HG02623 (cell line): ENCODE data around the gene CNTNAP2.

Experiments used
- ATAC-seq: cut with Tn5 transposase; IDR thresholded peaks from one replicate; pipeline ENCODE4 v1.9.1; 2021; ENCODE audit warnings: moderate library complexity; ENCODE audit not compliant: unreplicated experiment

Gene CNTNAP2

GRCh38 chr7:146116521-146117222, at the start of gene CNTNAP2:
CNTNAP2 (plus strand) TSS chr7:146116801; CDS start chr7:146116877, 76 bp downstream.
- no peak for ATAC-seq

GRCh38 chr7:146067880-146068279, 48.7 kb upstream of the CNTNAP2 start:
- no peak for ATAC-seq

GRCh38 chr7:146074195-146074765, 42.3 kb upstream of the CNTNAP2 start:
- no peak for ATAC-seq

GRCh38 chr7:146076344-146076743, 40.3 kb upstream of the CNTNAP2 start:
- no peak for ATAC-seq

- no peak for ATAC-seq
Measured at GRCh38 chr7:146084086-146084485, 32.5 kb upstream of the CNTNAP2 start.

GRCh38 chr7:146090023-146090645, 26.5 kb upstream of the CNTNAP2 start:
- peak; percentile 92 for ATAC-seq

- no peak for ATAC-seq
Measured at GRCh38 chr7:146094356-146094755, 22.2 kb upstream of the CNTNAP2 start.

DNA sequence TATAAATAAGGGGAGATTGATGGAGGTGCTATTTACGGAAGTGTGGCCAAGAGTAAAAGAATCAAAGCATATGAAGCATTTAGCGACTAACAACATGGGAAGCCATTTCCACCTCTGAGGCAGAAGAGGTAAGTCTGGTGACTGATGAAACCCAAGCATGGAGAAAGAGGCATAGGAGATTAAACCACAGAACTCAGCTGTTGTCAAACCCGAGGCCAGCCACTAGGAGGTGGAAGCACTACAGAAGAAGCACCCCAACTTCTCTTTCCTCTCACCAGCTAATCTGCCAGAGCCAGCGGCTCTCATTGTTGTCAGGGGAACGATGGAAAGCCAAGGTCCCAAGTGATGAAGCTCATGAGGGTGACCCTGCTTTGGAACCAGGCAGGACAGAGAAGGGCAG, 19.6 kb upstream of the CNTNAP2 start:
- no peak for ATAC-seq

DNA sequence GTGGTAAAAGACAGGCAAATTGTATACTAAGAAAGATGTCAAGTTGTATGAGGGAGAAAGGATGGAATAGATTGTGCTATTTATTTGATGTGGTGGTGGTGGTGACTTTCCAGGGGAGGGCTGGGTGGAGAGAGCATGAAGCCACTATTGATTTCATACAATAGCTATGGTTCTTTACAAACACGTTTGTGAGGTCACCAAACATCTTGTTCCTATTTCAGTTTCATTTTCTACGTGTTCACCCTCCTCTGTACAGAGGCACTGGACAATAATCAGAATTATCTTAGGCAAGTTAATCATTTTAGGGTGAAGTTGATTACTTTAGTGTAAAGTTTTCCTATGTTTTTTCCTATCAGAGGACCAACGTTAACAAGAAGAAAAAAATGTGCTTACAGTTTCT, 10.3 kb upstream of the CNTNAP2 start:
- no peak for ATAC-seq

- no peak for ATAC-seq
Measured at GRCh38 chr7:146112755-146113154, 3.8 kb upstream of the CNTNAP2 start.

- no peak for ATAC-seq
Measured at GRCh38 chr7:146115548-146115850, 1.1 kb upstream of the CNTNAP2 start.

DNA sequence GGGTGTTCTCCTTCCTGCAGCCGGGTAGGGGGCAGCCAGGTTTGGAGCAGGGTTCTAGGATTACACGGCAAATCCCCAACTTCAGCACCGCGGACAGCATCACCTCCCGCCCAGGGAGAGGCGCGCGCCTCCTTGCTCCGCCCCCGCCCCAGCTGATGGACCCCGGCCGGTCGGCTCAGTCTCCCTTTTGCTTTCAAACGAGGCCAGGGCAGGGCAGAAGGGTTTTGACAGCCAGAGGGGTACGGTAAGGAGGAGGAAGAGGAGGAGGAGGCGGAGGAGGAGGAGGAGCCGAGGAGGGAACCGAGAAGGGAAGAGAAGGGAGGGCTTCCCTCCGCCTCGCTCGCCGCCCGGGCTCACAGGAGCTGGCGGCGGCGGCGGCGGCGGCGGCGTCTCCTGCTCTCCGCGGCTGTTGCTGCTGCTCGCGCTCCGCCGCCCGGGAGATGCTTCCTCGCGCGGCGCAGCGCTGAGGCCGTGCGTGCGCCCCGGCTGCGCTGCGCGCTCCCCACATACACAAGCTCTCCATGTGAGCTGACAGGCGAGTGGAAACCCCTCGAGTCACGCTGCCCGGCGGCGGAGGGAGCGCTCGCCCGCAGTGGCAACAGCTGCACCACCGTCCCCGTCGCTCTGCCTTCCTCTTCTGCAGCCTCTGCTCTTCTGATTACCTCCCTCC, 615 bp upstream of the CNTNAP2 start:
- no peak for ATAC-seq

- no peak for ATAC-seq
Measured at GRCh38 chr7:146117576-146117975, 975 bp downstream of the CNTNAP2 start.

- ATAC-seq = no peak
Measured at GRCh38 chr7:146119002-146119401, 2.4 kb downstream of the CNTNAP2 start.

GRCh38 chr7:146123715-146124114, 7.1 kb downstream of the CNTNAP2 start:
- no peak for ATAC-seq

- ATAC-seq = no peak
Measured at GRCh38 chr7:146126767-146127509, 10.3 kb downstream of the CNTNAP2 start.

- ATAC-seq = no peak
Measured at GRCh38 chr7:146129296-146129695, 12.7 kb downstream of the CNTNAP2 start.

DNA sequence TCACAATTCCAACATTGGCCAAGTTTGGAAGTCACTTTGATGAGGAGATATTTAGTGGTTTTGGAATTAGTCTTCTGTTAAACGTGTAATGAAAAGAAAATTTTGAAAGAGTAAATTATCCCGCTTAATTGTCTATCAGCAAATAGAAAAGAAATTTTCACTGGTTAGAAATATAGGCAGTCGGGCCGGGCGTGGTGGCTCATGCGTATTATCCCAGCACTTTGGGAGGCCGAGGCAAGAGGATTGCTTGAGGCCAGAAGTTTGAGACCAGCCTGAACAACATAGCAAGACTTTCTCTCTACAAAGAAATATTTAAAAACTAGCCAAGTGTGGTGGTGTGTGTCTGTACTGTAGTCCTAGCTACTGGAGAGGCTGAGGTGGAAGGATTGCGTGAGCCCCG, 13.4 kb downstream of the CNTNAP2 start:
- ATAC-seq = no peak

- no peak for ATAC-seq
Measured at GRCh38 chr7:146131701-146132100, 15.1 kb downstream of the CNTNAP2 start.

GRCh38 chr7:146136357-146136875, 19.8 kb downstream of the CNTNAP2 start:
- no peak for ATAC-seq

- ATAC-seq = no peak
Measured at GRCh38 chr7:146138926-146139325, 22.3 kb downstream of the CNTNAP2 start.
